Measurements from ENCODE around the gene WHRN. TPM values are rescaled to one million over a fixed set of nuclear protein-coding genes. Genes with fewer than 3 reads are reported as not detected.
A peak's percentile ranks its signal among the peaks of the same experiment; 100 is the strongest.

The WHRN gene
- total and polyA plus RNA-seq, 9 of the 15 experiments (the other 6 are each of a cell fraction or from before 2014, with no cell fraction given), result 0.31 to 14.1 (median 3.0) TPM

- intact Hi-C loops (cut with micrococcal nuclease), result no loop called here
These were observed 12.3 kb downstream of the WHRN start for GRCh38 chr9:114492991-114493390.

More at GRCh38 chr9:114492991-114493390, 12.3 kb downstream of the WHRN start:
- no peak for DNase-seq (ENCODE audit: extremely low read depth in 1 of 4, low spot score in 3 of 4)
- TF ChIP-seq BCOR (IDR thresholded peaks at IDR 0.05) (0 out of 2 replicates have a peak, but pooled peaks have one; percentile 24), ADNP (tag; IDR thresholded peaks at IDR 0.05) (peak; percentile 83), MED1 (CRISPR knock-in tag; IDR thresholded peaks at IDR 0.05; ENCODE audit: borderline replicate concordance) (no peak), RBM25 (IDR thresholded peaks at IDR 0.05; ENCODE audit: low read depth, low read length, severe bottlenecking) (peak; percentile 51), RFX1 (IDR thresholded peaks at IDR 0.05) (no peak), ETV5 (CRISPR knock-in tag; IDR thresholded peaks at IDR 0.05; ENCODE audit: low read depth) (no peak), KDM1A (IDR thresholded peaks at IDR 0.05) (peak in 1 of 2 experiments; percentile 16; a peak in 1 of 4 replicates), TRIM24 (IDR thresholded peaks at IDR 0.05) (peak in 1 of 2 experiments; percentile 8; a peak in 1 of 4 replicates), ZBTB43 (CRISPR knock-in tag; IDR thresholded peaks at IDR 0.05) (no peak)
- TF ChIP-seq, protein P1, sequence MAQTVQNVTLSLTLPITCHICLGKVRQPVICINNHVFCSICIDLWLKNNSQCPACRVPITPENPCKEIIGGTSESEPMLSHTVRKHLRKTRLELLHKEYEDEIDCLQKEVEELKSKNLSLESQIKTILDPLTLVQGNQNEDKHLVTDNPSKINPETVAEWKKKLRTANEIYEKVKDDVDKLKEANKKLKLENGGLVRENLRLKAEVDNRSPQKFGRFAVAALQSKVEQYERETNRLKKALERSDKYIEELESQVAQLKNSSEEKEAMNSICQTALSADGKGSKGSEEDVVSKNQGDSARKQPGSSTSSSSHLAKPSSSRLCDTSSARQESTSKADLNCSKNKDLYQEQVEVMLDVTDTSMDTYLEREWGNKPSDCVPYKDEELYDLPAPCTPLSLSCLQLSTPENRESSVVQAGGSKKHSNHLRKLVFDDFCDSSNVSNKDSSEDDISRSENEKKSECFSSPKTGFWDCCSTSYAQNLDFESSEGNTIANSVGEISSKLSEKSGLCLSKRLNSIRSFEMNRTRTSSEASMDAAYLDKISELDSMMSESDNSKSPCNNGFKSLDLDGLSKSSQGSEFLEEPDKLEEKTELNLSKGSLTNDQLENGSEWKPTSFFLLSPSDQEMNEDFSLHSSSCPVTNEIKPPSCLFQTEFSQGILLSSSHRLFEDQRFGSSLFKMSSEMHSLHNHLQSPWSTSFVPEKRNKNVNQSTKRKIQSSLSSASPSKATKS (CRISPR knock-in tag; IDR thresholded peaks at IDR 0.05), result no peak
- Histone ChIP-seq H3K27ac (ENCODE audit: extremely low read depth, low read depth, low read length) (no peak overlapping the region), H3K9me1 (ENCODE audit: control insufficient read depth, insufficient read depth, low read length) (no peaks in the 10 kb centered on the region), H3K9ac (ENCODE audit: insufficient read depth in 1 of 2, low read depth in 2 of 2, low read length in 2 of 2) (no peak overlapping the region), H3K4me1 (replicated peaks in 1 of 2; ENCODE audit: control insufficient read depth in 2 of 2, insufficient read depth in 2 of 2, low read length in 2 of 2) (peaks cover 16 to 25% of the 10 kb centered on the region in 2 experiments; a peak in 4 of 5 replicates), H3K27me3 (ENCODE audit: control insufficient read depth in 2 of 2, insufficient read depth in 2 of 2, low read length in 2 of 2) (no peaks in the 10 kb centered on the region), H3K79me2 (ENCODE audit: control insufficient read depth, insufficient read depth, low read length) (peaks cover 33% of the 10 kb centered on the region), H2AFZ (ENCODE audit: low read depth, low read length) (no peak overlapping the region), H3K4me2 (ENCODE audit: insufficient read depth, low read length) (no peak overlapping the region), H3K4me3 (no peak overlapping the region), H4K20me1 (replicated peaks; ENCODE audit: control insufficient read depth, insufficient read depth, low read length) (no peaks in the 10 kb centered on the region), H3K36me3 (ENCODE audit: control insufficient read depth, insufficient read depth, low read length) (peaks cover 7% of the 10 kb centered on the region), H3K9me3 (replicated peaks; ENCODE audit: control insufficient read depth, insufficient read depth, low read depth, low read length) (no peaks in the 10 kb centered on the region)
- 83% methylated on average over 7 of the region's 7 CpGs for WGBS (ENCODE audit: insufficient coverage, low coverage, missing lambda C conversion rate)
- no TSS peak for BruUV-seq (replicated peaks)
- in situ Hi-C loops (cut with MboI), result no loop called here
- ChIA-PET POLR2A (interaction anchor here (0.9 to 1.3 kb wide), 2 partner anchors 8 to 19 kb away, joined by 3 to 7 read pairs; no protein-coding TSS in a partner anchor), CTCF (ENCODE audit: low intra/inter-chr PET ratio) (no interaction called here)
- no peak for ATAC-seq
- FAIRE-seq, result no peak

Measured in K562 (cell line).